KMS-11 (cell line): ENCODE measurements around the gene HIBADH.

ENCODE experiments used
- H2AFZ ChIP-seq: fragments of 200-600 bp; sonication (generic); 2 replicates; pipeline ENCODE4 v1.6.1; 2016; ENCODE audit warnings: antibody characterized with exemption, mixed run types, low read depth
- H3K27ac ChIP-seq: fragments of 200-600 bp; sonication (generic); 2 replicates; pipeline ENCODE4 v1.6.1; 2016; ENCODE audit warnings: mild to moderate bottlenecking, mixed run types
- H3K27me3 ChIP-seq: fragments of 200-600 bp; sonication (generic); 2 replicates; pipeline ENCODE4 v1.6.1; 2017; ENCODE audit warnings: mild to moderate bottlenecking, low read depth, mixed run types, moderate library complexity; ENCODE audit not compliant: insufficient read depth
- H3K36me3 ChIP-seq: fragments of 200-600 bp; sonication (generic); 2 replicates; pipeline ENCODE4 v1.6.1; 2017; ENCODE audit warnings: mild to moderate bottlenecking, mixed run types; ENCODE audit not compliant: insufficient read depth
- H3K4me1 ChIP-seq: fragments of 200-600 bp; sonication (generic); 2 replicates; pipeline ENCODE4 v1.6.1; 2016; ENCODE audit warnings: mild to moderate bottlenecking, low read depth, mixed run types; ENCODE audit not compliant: poor library complexity, severe bottlenecking
- H3K4me2 ChIP-seq: fragments of 200-600 bp; sonication (generic); 2 replicates; pipeline ENCODE4 v1.7.0; 2016; ENCODE audit warnings: mild to moderate bottlenecking, mixed run types
- H3K4me3 ChIP-seq: fragments of 200-600 bp; sonication (generic); IDR thresholded peaks from 2 replicates; pipeline ENCODE4 v1.6.1; 2017; ENCODE audit warnings: low read depth, low read length, mixed read lengths; ENCODE audit not compliant: insufficient read depth
- H3K79me2 ChIP-seq: fragments of 200-600 bp; sonication (generic); 2 replicates; pipeline ENCODE4 v1.6.1; 2016; ENCODE audit warnings: low read depth, mixed run types; ENCODE audit not compliant: insufficient read depth
- H3K9ac ChIP-seq: fragments of 200-600 bp; sonication (generic); 2 replicates; pipeline ENCODE4 v1.6.1; 2016; ENCODE audit warnings: mild to moderate bottlenecking, mixed run types
- H4K20me1 ChIP-seq: fragments of 200-600 bp; sonication (generic); 2 replicates; pipeline ENCODE4 v1.6.1; 2016; ENCODE audit warnings: mild to moderate bottlenecking, mixed run types; ENCODE audit not compliant: insufficient read depth
- CTCF ChIP-seq: fragments of 200-600 bp; sonication (generic); conservative IDR thresholded peaks from 2 replicates; pipeline ENCODE4 v1.6.1; 2017; ENCODE audit warnings: low read depth, mild to moderate bottlenecking, antibody characterized with exemption, low read length, moderate library complexity, mixed read lengths

Gene HIBADH

DNA sequence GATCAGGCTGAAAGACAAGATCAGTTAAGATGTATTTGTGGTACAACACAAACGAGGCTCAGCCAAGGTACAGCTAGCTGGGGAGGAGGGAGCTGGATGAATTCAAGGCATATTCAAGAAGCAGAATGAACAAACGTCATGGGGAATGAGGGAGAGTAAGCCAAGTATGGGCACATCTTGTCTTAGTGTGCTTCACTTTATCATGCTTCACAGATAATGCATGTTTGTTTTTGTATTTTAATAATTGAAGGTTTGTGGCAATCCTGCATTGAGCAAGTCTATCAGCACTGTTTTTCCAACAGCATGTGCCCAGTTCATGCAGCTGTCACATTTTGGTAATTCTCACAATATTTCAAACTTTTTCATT, 135.4 kb downstream of the HIBADH start:
- H2AFZ ChIP-seq = no peak overlapping the region
- H3K9ac ChIP-seq = no peak overlapping the region
- H4K20me1 ChIP-seq = no peaks in the 10 kb centered on the region
- no peak overlapping the region for H3K4me3 ChIP-seq
- no peak overlapping the region for H3K27ac ChIP-seq
- no peak for TF ChIP-seq CTCF
- H3K4me2 ChIP-seq = no peak overlapping the region
- no peaks in the 10 kb centered on the region for H3K27me3 ChIP-seq
- H3K36me3 ChIP-seq = no peaks in the 10 kb centered on the region
- no peaks in the 10 kb centered on the region for H3K79me2 ChIP-seq
- no peaks in the 10 kb centered on the region for H3K4me1 ChIP-seq

DNA sequence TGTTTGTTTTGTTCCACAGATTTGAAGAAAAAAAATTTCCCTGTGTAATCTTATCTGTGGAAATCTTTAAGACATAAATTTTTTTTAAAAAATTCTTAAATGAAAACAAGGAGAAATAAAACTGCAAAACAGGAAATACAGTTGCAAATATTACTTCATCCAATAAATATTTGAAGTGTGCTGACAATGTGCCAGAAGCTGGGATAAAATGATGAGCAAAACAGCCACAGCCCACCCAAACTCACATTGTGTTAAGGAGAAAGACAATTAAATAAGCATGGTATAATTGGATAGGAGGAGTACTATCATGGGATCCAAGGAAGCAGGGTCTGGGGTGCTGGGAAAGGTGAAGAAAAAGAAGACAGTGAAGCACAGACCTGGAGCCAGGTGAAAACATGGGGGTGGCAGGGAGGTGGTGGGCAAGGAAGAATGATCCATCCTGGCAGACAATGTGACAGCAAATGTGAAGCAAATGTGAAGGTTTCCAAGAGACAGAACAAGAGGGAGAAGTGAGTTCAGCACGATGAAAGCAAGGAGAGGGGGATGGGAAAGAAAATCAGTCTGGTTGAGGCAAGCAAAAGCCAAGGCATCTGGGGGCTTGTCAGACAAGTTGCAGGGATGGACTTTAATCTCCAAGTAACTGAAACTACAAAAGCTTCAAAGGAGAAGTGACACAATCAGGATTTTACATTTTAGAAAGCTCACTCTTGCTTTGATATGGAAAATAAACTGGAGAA, 135.9 kb downstream of the HIBADH start:
- H3K4me3 ChIP-seq = no peak overlapping the region
- TF ChIP-seq CTCF = no peak
- H3K79me2 ChIP-seq = no peaks in the 10 kb centered on the region
- H3K27me3 ChIP-seq = no peaks in the 10 kb centered on the region
- no peaks in the 10 kb centered on the region for H3K4me1 ChIP-seq
- H2AFZ ChIP-seq = no peak overlapping the region
- no peak overlapping the region for H3K4me2 ChIP-seq
- H3K36me3 ChIP-seq = no peaks in the 10 kb centered on the region
- no peak overlapping the region for H3K27ac ChIP-seq
- no peak overlapping the region for H3K9ac ChIP-seq
- H4K20me1 ChIP-seq = no peaks in the 10 kb centered on the region

- Histone ChIP-seq H3K27me3 (no peaks in the 10 kb centered on the region), H3K79me2 (no peaks in the 10 kb centered on the region), H4K20me1 (no peaks in the 10 kb centered on the region), H3K9ac (no peak overlapping the region), H3K4me2 (no peak overlapping the region), H3K4me3 (no peak overlapping the region), H2AFZ (no peak overlapping the region), H3K36me3 (no peaks in the 10 kb centered on the region), H3K4me1 (no peaks in the 10 kb centered on the region), H3K27ac (no peak overlapping the region)
- no peak for TF ChIP-seq CTCF
These were observed 136.6 kb downstream of the HIBADH start for GRCh38 chr7:27526131-27526530.

DNA sequence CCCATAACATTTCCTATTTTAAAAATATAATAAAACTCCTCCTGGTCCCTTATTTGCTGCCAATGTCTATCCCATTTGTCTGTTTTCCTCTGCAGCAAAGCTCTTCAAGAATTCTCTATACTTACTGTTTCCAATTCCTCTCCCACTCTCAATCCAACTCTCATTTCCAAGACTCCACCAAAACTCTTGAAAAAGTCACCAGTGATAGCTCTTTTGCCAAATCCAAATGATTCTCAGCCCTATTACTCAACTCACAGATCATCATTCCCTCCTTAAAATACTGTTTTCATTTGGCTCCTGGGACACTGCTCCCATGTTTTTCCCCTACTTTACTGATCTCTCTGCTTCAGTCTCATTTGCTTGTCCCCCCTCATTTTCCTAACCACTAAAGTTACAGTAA, 139.4 kb downstream of the HIBADH start:
- Histone ChIP-seq H3K4me2 (no peak overlapping the region), H3K36me3 (no peaks in the 10 kb centered on the region), H3K27me3 (no peaks in the 10 kb centered on the region), H3K79me2 (no peaks in the 10 kb centered on the region), H4K20me1 (no peaks in the 10 kb centered on the region), H3K4me3 (no peak overlapping the region), H3K4me1 (no peaks in the 10 kb centered on the region), H3K9ac (no peak overlapping the region), H3K27ac (no peak overlapping the region), H2AFZ (no peak overlapping the region)
- no peak for TF ChIP-seq CTCF
